Measurements from ENCODE around the gene ENAH.

DNA sequence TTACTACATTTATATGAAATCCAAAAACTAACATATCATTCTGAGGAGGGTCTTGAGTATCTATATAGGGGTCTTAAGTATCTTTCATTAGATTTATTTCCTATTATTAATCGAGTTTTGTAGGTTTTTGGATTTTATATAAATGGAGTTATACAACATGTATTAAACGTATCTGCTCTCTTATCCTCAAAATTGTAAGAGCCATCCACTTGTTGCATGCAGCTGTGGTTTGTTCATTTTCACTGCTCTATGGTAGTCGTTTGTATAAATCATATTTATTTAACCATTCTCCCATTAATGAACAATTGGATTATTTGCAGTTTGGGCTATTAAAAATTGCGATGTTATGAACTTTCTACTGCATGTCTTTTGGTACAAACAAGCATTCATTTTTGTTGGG, 97.1 kb downstream of the ENAH start:
- TF ChIP-seq, protein P1, sequence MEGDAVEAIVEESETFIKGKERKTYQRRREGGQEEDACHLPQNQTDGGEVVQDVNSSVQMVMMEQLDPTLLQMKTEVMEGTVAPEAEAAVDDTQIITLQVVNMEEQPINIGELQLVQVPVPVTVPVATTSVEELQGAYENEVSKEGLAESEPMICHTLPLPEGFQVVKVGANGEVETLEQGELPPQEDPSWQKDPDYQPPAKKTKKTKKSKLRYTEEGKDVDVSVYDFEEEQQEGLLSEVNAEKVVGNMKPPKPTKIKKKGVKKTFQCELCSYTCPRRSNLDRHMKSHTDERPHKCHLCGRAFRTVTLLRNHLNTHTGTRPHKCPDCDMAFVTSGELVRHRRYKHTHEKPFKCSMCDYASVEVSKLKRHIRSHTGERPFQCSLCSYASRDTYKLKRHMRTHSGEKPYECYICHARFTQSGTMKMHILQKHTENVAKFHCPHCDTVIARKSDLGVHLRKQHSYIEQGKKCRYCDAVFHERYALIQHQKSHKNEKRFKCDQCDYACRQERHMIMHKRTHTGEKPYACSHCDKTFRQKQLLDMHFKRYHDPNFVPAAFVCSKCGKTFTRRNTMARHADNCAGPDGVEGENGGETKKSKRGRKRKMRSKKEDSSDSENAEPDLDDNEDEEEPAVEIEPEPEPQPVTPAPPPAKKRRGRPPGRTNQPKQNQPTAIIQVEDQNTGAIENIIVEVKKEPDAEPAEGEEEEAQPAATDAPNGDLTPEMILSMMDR (IDR thresholded peaks at IDR 0.05; ENCODE audit: low read length) = no peak
- TF ChIP-seq EZH2phosphoT487 (IDR thresholded peaks at IDR 0.05; ENCODE audit: low read length) (no peak), EZH2 (optimal IDR thresholded peaks at IDR 0.05; ENCODE audit: low read depth, low read length) (no peak)
